Measurements from ENCODE around the gene PCSK5. TPM values are rescaled to one million over a fixed set of nuclear protein-coding genes. Genes with fewer than 3 reads are reported as not detected.
A peak's percentile ranks its signal among the peaks of the same experiment; 100 is the strongest.
"Not testable (repeated sequence)": the region's sequence is repeated elsewhere in the genome, so short reads cannot be mapped to it uniquely, and the experiment has no call there.

The PCSK5 gene
- total and polyA plus RNA-seq, 8 donors = 0.99 to 10.3 (median 4.4) TPM

DNA sequence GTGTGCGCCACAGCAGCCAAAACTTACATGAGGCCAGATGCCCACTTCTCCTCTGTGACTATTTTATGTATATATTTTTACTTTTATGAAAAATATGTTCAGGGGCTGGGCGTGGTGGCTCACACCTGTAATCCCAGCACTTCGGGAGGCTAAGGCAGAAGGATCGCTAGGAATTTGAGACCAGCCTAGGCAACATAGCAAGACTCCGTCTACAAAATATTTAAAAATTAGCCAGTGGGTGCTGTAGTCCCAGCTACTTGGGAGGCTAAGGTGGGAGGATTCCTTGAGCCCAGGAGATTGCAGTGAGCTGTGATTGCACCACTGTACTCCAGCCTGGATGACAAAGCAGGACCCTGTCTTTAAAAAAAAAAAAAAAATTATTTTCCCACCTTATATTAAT lies 420.5 kb downstream of the PCSK5 start:
- ATAC-seq (no peak), FAIRE-seq (no peak)

DNA sequence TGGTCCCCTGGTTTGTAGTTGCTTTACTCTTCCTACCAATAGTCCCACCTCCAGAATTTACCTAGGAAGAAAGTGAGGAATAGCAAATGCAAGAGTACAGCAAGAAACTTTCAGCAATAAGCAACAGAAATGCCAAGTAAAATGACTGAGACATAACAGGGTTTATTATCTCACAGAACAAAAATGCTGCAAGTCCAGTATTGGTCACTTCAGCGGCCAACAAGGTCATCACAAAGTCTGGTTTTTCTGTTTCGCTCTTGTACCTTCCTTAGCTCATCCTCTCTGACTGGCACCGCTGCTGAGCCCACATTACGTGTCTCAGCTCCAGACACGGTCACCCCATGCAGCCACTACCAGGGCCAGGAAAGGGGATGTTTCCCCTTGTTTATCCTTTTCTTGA lies 421.1 kb downstream of the PCSK5 start:
- no peak overlapping the region for H3K4me3 ChIP-seq
- FAIRE-seq (no peak), ATAC-seq (peak in 2 of 4 donors; percentile 43 to 76), DNase-seq (no peak)
- H3K9me3 ChIP-seq = no peaks in the 10 kb centered on the region
- H3K27ac ChIP-seq = peak overlapping the region in 1 of 4 donors; percentile 25
- whole genome bisulfite sequencing, 2 donors = 65 to 73% methylated on average over 5 of the region's 5 CpGs
- TF ChIP-seq, protein P1, sequence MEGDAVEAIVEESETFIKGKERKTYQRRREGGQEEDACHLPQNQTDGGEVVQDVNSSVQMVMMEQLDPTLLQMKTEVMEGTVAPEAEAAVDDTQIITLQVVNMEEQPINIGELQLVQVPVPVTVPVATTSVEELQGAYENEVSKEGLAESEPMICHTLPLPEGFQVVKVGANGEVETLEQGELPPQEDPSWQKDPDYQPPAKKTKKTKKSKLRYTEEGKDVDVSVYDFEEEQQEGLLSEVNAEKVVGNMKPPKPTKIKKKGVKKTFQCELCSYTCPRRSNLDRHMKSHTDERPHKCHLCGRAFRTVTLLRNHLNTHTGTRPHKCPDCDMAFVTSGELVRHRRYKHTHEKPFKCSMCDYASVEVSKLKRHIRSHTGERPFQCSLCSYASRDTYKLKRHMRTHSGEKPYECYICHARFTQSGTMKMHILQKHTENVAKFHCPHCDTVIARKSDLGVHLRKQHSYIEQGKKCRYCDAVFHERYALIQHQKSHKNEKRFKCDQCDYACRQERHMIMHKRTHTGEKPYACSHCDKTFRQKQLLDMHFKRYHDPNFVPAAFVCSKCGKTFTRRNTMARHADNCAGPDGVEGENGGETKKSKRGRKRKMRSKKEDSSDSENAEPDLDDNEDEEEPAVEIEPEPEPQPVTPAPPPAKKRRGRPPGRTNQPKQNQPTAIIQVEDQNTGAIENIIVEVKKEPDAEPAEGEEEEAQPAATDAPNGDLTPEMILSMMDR (IDR thresholded peaks at IDR 0.05) = no peak
- intact Hi-C loops (cut with DNase I) = no loop called here
- no peaks in the 10 kb centered on the region for H3K36me3 ChIP-seq
- H3K27me3 ChIP-seq = no peaks in the 10 kb centered on the region
- no peaks in the 10 kb centered on the region for H3K4me1 ChIP-seq

More for the DNA sequence above, 420.5 kb downstream of the PCSK5 start:
- 90 to 92% methylated on average over 5 of the region's 5 CpGs for WGBS, 2 donors
- Histone ChIP-seq H3K36me3 (no peaks in the 10 kb centered on the region), H3K9me3 (no peaks in the 10 kb centered on the region), H3K4me3 (no peak overlapping the region), H3K4me1 (no peaks in the 10 kb centered on the region), H3K27ac (peak overlapping the region in 1 of 4 donors; percentile 25), H3K27me3 (no peaks in the 10 kb centered on the region)
- intact Hi-C loops (cut with DNase I) = no loop called here
- TF ChIP-seq, protein P1 (IDR thresholded peaks at IDR 0.05) = no peak
- no peak for DNase-seq

DNA sequence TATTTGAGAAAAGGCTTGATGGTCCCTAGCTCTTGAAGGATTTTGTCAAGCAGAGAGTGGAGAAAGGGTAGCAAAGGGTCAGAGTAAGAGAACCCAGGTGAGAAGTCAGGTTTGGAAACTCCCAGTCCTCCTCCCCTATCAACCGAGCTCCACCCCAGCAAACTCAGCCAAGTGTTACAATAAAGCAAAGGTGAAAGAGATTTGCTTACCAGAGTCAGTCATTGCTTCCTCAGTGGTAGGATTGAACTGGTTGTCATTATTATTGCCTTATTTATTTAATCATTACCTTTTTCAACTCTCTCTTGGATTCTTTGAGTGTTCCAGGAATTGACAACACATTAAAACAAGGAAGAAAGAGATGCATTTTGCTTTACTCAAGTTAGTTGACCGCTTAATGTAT lies 423.3 kb downstream of the PCSK5 start:
- Histone ChIP-seq H3K27ac (no peak overlapping the region), H3K9me3 (no peaks in the 10 kb centered on the region)
- intact Hi-C loops (cut with DNase I) = no loop called here

DNA sequence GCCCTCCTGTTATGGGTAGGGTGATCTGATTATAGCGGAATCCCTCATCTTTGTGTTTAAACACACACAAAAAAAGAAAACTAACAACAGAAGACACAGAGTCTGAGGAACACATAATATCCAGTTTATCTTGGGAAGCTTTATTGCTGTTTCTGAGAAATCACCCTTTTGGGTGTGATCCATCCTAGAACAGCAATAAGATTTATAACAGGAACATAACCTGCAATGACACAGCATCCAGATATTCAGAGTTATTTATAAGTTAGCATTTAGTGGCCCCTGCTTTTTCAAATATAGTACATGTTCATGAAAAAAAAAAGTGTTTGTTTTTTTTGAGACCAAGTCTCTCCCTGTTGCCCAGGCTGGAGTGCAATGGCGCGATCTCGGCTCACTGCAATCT lies 423.8 kb downstream of the PCSK5 start:
- FAIRE-seq (no peak), ATAC-seq (no peak), DNase-seq (no peak)
- Histone ChIP-seq H3K27ac (no peak overlapping the region), H3K9me3 (no peaks in the 10 kb centered on the region), H3K27me3 (no peaks in the 10 kb centered on the region), H3K4me1 (no peaks in the 10 kb centered on the region), H3K4me3 (no peak overlapping the region), H3K36me3 (no peaks in the 10 kb centered on the region)
- TF ChIP-seq, protein P1 (IDR thresholded peaks at IDR 0.05) = no peak
- intact Hi-C loops (cut with DNase I) = no loop called here
- 98% methylated on average over 4 of the region's 4 CpGs for WGBS, 2 donors

More for the DNA sequence above, 423.3 kb downstream of the PCSK5 start:
- WGBS, 2 donors = 83 to 86% methylated on average over 2 of the region's 2 CpGs
- H3K36me3 ChIP-seq = no peaks in the 10 kb centered on the region
- H3K4me1 ChIP-seq = no peaks in the 10 kb centered on the region
- H3K4me3 ChIP-seq = no peak overlapping the region
- DNase-seq = no peak
- TF ChIP-seq, protein P1 (IDR thresholded peaks at IDR 0.05) = no peak
- H3K27me3 ChIP-seq = no peaks in the 10 kb centered on the region
- FAIRE-seq = no peak
- ATAC-seq = peak in 1 of 4 donors; percentile 23

DNA sequence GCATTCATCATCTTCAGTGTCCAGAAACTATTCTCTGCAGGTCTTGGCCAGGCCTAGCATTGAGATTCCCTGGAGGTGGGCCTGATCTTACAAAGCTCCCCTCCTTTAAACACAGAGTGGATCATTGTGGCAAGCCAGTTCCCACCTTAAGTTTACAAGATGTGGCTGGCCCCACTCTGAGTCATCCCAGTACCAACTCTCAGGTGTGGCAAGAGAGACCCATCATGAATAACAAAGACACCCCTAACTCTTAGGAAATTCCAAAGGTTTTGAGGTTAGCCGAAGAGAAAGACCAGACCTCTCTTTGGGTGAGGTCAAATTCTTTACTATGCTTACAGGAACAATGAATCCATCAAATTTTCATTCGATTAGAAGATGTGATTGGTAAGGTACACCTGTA lies 425.6 kb downstream of the PCSK5 start:
- Histone ChIP-seq H3K4me1 (no peaks in the 10 kb centered on the region), H3K9me3 (no peaks in the 10 kb centered on the region), H3K27ac (no peak overlapping the region), H3K27me3 (no peaks in the 10 kb centered on the region), H3K36me3 (no peaks in the 10 kb centered on the region), H3K4me3 (no peak overlapping the region)
- TF ChIP-seq, protein P1 (IDR thresholded peaks at IDR 0.05) = no peak
- no peak for FAIRE-seq
- intact Hi-C loops (cut with DNase I) = no loop called here
- DNase-seq = no peak
- whole genome bisulfite sequencing, 2 donors = 86 to 94% methylated on average over 2 of the region's 2 CpGs
- ATAC-seq = no peak

DNA sequence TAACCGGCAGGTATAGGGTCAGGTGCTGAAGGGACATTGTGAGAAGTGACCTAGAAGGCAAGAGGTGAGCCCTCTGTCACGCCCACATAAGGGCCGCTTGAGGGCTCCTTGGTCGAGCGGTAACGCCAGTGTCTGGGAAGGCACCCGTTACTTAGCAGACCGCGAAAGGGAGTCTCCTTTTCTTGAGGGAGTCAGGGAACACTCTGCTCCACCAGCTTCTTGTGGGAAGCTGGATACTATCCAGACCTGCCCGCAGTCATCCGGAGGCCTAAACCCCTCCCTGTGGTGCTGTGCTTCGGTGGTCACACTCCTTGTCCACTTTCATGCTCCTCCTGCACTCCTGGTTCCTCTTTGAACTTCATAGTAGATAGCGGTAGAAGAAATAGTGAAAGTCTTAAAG lies 429.0 kb downstream of the PCSK5 start:
- H3K36me3 ChIP-seq; DNase-seq; H3K9me3 ChIP-seq; H3K4me3 ChIP-seq; intact Hi-C loops (cut with DNase I); H3K27ac ChIP-seq; H3K4me1 ChIP-seq; ATAC-seq; FAIRE-seq; H3K27me3 ChIP-seq: not testable (repeated sequence)
- WGBS, 2 donors = 91 to 93% methylated on average over 13 of the region's 13 CpGs

Data from pancreas (tissue), 10 donors.